HG02938 (cell line): ENCODE results near the gene ECEL1.

Experiments used
- ATAC-seq: cut with Tn5 transposase; IDR thresholded peaks from one replicate; pipeline ENCODE4 v1.9.1; 2021; ENCODE audit warnings: mild to moderate bottlenecking, moderate library complexity; ENCODE audit not compliant: unreplicated experiment

Gene ECEL1

DNA sequence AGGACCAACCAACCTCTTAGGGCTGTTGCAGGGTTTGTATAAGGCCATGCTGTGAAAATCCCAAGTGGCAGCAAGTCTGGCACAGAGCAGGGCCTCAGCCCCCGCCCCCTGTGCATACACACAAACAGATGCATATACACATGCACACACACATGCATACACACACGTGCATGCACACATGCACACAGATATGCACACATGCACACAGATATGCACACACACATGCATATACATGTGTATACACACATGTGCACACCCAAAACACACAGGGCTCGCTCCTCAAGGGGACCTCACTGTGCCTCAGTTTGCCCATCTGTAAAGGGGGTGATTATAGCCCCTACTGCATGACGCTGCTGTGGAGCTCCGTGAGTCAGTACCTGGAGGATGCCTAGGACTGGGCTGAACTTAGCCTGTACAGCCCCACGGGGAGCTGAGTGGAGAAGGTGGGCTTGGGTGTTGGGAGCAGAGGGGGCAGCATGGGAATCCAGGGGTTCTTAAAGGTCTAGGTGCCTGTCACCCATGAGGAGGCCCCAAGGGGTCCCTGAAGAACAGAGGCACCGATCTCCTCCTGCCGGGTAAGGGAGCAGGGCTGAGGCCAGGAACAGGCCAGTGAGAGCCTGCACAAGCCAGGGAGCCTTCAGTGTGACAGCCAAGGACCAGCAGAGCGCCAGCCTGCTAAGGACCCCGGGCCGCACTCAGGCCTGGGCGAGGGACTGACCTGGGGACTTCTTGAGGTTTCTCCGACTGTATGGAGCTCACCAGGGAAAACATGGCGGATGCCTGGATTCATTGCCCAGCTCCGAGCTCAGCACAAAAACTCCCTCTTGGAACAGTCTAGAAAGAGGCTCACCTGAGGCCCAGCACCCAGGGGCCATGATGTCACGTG is 55.7 kb downstream of the ECEL1 start:
- no peak for ATAC-seq
